ENCODE data around the gene LORICRIN.

LORICRIN gene

DNA sequence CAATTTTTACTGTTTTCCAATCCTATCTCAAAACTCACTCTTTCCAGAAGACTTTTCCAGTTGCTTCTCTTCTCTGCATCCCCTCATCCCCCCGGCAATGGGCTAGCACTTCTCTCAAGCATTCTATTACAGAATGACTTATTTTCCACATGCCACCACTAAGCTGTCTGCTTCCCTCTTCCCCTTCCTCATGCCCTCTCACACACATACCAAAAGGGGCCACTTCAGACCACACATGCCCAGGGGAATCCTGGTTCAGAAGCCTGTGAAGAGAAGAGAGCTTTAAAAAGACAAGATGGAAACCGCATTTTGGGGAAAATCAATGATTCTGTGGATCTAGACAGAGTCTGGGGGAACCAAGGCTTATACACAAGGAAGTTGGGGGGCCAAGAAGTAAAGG is 8.4 kb upstream of the LORICRIN start:
- DNase-seq, result no peak

- no peak for DNase-seq
Measured at GRCh38 chr1:153251562-153251961, 7.9 kb upstream of the LORICRIN start.

- no peak for DNase-seq
Measured at GRCh38 chr1:153251988-153252387, 7.5 kb upstream of the LORICRIN start.

DNA sequence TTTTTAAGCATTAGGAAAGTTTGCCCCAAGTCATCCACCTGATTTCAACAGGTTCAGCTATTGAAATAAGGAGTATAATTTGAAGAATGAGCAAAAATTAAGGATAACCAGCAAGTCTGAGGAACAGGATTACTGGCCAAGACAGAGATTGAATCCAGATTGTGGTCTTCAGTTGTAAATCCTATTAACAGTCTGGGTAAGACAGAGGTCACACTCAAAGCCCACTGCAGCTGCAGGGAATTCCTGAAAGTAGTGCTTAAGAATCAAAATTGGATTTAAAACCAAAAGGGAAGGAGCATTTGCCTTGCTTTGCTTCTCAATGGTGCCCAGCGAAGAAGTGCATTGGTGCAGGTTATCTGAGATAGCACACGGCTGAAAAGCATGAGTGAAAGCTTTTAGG is 6.4 kb upstream of the LORICRIN start:
- no peak for DNase-seq

GRCh38 chr1:153253693-153254092 is 5.8 kb upstream of the LORICRIN start:
- DNase-seq, result no peak

- DNase-seq, result no peak
Measured at GRCh38 chr1:153260585-153261280, 1.2 kb downstream of the LORICRIN start.

DNA sequence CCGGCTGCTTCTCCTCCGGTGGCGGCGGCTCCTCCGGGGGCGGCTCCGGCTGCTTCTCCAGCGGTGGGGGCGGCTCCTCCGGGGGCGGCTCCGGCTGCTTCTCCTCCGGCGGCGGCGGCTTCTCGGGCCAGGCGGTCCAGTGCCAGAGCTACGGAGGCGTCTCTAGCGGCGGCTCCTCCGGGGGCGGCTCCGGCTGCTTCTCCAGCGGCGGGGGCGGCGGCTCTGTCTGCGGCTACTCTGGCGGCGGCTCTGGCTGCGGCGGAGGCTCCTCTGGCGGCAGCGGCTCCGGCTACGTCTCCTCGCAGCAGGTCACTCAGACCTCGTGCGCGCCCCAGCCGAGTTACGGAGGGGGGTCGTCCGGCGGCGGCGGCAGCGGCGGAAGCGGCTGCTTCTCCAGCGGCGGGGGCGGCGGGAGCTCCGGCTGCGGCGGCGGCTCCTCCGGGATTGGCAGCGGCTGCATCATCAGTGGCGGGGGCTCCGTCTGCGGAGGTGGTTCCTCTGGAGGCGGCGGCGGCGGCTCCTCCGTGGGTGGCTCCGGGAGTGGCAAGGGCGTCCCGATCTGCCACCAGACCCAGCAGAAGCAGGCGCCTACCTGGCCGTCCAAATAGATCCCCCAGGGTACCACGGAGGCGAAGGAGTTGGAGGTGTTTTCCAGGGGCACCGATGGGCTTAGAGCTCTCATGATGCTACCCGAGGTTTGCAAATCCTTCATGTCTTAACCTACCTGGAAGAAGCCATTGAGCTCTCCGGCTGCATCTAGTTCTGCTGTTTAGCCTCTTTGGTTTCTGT is 2.0 kb downstream of the LORICRIN start:
- no peak for DNase-seq

DNA sequence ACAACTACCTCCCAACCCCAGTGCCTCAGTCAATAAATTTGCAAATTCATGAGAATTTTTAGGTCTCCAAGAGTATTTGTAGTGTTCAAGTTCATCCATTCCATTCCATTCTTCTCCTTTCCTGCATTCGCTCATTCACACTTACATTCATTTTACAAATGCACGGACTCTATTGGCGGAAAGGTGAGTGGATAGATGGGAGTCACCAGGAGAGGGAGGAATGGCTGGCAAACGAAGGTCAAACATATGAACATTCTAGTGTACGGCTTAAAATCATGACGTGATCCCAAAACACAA is 2.5 kb downstream of the LORICRIN start:
- DNase-seq, result no peak

DNA sequence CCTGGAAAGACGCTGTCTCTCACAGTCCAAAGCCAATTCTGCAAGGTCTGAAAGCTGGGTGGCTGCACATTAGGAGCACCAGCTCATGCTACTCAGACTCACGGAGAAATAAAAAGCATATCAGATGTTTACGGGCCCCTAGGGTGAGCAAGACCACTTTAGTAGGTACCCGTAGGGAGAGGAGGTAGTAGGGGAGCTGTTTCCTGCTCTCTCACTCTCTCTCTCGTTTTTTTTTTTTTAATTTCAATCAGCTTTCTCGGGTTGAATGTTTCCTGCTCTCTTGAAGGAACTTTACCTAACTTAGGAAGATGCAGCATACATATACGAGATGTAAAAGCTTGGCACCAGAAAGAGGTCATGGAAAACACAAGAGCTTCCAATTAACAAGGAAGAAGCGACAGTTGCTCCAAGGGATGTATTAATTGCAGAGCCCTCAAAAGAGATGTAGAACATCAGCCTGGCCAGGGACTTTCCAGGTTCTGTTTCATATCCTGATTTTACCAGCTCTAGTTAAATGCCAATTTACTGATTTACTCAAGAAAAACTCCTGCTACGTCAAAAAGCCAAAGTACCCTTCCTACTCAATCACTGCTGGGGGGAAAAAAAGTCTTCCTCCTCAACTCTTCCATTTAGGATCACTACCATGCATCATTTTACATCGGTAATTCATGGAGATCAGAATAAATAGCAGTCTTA is 3.1 kb downstream of the LORICRIN start:
- no peak for DNase-seq

DNA sequence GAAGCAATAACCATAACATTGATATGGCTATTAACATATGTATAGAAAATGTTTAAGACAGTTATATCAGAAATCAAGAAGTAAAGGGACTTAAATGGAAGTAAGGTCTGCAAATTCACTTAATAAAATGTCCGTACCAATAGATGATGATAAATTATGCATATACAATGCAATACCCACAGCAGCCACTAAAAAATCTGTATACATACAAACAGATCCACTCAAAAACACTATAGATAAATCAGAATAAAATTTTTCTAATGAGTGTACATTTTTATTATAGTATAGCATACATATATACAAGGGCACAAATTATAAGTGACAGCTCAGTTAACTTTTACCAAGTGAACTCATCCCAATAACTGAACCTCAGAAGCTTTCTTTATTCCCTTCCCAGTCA is 6.0 kb downstream of the LORICRIN start:
- no peak for DNase-seq

GRCh38 chr1:153271711-153272110 is 12.2 kb downstream of the LORICRIN start:
- no peak for DNase-seq

DNA sequence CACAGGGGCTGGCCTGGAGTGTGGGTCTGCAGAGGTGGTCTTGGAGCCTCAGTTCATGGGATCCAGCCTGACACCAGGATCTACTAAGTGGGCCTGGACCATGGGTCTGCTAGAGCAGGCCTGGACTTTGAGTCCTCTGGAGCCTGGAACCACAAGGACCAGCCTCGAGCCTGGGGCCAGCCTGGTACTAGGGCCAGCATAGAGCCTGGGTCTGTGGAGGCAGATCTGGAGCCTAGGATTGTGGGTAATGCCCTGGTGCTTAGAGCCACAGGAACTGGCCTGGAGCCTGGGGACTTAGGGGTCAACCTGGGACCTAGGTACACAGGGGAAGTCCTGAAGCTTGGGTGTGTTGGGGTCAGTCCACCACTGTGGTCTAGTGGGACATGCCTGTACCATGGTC is 12.7 kb downstream of the LORICRIN start:
- no peak for DNase-seq

GRCh38 chr1:153277852-153278251 is 18.4 kb downstream of the LORICRIN start:
- no peak for DNase-seq

- DNase-seq, result no peak
Measured at GRCh38 chr1:153288634-153289275, 29.3 kb downstream of the LORICRIN start.

DNA sequence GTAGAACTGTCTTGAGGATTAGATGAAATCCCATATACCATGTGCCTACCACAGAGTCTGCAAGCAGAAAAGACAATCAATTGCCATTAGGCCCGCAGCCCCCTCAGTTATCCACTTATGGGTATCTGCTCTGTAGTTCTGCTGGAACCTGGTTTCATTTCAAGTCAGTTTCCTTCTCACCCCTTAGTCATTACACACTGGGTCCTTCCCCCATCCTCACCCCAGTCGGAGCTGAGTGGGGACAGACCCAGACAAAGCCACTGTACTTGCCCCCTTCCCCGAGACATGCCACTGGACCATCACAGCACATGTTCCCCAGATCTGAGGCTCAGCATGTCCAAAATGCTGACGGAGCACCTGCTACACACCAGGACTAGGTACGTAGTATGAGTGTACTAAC is 32.0 kb downstream of the LORICRIN start:
- DNase-seq, result no peak

- no peak for DNase-seq
Measured at GRCh38 chr1:153292185-153292584, 32.7 kb downstream of the LORICRIN start.

DNA sequence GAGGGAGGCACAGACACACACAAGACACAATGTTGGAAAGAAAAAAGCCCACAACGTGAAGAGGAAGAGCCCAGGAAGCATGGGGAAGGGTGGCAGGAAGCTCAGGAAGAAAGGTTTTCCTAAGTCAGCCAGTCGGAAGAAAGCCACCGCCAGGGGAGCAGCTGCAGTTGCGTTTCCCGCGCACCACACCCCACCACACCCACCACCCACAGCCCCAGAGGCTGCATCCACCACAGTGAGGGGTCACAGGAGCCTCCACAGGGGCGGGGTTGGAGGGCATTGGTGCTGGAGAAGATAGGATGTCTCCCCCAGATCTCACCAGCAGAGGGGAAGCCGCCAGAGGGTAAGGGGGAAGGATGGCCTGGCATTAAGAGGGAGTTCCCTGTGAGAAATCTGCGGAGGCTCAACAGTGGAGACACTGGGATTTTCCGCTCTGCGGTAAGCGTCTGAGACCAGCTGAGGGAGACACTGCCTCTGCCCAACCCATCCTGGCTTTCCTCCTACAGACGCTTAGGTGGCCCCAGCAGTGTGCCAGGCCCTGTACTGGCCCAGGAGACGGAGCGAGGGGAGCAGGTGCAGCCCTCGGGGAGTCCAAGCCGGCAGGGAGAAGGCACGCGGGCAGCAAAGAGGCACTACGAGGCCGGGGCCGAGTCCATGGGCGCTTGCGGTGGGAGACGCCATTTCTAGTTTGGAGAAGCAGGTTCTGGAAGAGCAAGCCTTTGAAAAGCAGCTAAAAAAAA is 33.4 kb downstream of the LORICRIN start:
- DNase-seq, result no peak

DNA sequence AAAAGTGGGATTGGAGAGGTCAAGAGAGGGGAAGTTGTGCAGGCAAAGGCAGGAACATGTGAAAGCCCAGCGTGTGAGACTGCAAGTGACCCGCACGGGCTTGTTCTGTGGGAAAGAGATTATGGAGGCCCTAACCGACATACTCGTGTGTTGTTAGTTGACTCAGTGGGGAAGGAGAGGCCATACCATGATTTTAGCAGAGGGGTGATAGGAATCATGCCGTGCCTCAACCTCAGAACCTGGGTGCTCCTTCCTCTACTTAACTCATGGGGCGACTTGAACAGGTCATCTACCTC is 33.9 kb downstream of the LORICRIN start:
- no peak for DNase-seq

- DNase-seq, result no peak
Measured at GRCh38 chr1:153293851-153294250, 34.4 kb downstream of the LORICRIN start.

DNA sequence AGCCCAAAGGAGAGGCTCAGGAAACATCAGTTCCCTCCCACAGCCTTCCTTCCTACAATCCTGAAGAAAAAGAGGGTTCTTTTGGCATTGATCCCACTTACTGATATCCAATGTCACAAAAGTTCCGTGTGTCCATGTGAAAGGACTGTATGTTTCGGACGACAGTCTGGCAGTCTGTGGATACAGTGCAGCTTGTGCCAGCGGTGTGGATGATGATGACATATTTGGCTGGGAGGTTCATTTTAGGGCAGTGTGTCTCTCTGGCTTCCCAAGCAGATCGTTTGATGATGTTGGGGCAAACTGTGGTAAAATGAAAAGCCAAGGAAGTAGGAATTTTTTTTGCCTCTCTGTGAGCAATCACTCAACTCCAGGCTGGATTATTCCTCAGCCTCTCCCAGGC is 42.8 kb downstream of the LORICRIN start:
- DNase-seq, result no peak

- no peak for DNase-seq
Measured at GRCh38 chr1:153305682-153306081, 46.2 kb downstream of the LORICRIN start.

DNA sequence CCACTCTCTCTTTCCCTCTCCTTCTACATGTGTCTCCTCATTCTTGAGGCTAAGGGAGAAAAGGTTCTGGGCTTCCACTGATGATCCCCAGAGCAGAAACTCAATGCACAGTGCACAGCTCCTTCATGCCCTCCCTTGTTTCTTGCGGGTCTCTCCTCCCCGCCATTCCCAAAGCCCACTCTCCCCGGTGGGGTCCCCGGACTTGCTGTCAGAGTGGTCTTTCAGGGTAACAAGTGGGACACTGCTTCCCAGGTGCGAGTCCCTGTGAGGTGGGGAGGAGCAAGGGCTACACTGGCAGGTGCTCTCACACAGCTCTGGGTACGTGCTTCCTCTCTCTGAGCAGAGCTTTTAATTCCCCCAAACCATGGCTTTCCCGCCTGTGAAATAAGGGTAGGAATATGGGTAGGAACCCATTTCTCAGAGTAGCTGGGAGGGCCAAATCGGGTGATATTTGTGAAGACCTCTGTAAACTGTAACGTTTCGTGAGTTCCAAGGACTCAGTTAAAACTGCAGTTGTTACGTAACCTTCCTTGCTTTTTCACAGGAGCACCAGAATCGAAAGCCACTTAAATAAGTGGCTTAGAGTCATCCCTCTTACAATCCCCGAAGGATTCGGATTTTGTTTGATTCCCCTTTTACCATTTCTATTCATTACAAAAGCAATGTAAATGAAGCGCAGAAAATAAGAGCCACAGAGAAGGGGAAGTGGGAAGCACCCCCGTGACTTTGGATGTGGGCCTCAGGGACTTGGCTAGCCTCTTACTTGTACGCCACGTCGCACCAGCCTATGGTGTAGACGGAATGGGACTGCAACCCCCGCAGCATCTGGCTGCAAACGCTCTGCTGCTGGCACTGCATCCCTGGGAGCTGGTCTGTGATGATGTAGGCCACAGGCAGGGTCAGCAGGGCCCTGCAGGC is 47.1 kb downstream of the LORICRIN start:
- DNase-seq, result no peak

Measured in midbrain (tissue), 1 donor.